Prostate gland (tissue), 2 donors: ENCODE results near the gene CCDC85A.

Experiments
- POLR2A ChIP-seq: fragments of 450-650 bp; IDR thresholded peaks from one replicate; pipeline ENCODE4 v1.6.1; 2016; ENCODE audit warnings: antibody characterized with exemption, mild to moderate bottlenecking
- POLR2AphosphoS5 ChIP-seq: sonication (generic); formaldehyde crosslinking; IDR thresholded peaks from one replicate; pipeline ENCODE4 v1.6.1; 2017; ENCODE audit warnings: antibody characterized with exemption
- TF ChIP-seq, protein P1 (sequence below), 4 experiments: fragments of 200-600 bp in 2 of 4; fragments of 450-650 bp in 2 of 4; sonication (generic) in 2 of 4; IDR thresholded peaks; 1 replicate in 3 of 4; 2 replicates in 1 of 4; pipeline ENCODE4 v1.5.1; 2016 to 2019; ENCODE audit warnings: antibody characterized with exemption in 4 of 4, mild to moderate bottlenecking in 2 of 4, moderate library complexity in 2 of 4

DNA sequence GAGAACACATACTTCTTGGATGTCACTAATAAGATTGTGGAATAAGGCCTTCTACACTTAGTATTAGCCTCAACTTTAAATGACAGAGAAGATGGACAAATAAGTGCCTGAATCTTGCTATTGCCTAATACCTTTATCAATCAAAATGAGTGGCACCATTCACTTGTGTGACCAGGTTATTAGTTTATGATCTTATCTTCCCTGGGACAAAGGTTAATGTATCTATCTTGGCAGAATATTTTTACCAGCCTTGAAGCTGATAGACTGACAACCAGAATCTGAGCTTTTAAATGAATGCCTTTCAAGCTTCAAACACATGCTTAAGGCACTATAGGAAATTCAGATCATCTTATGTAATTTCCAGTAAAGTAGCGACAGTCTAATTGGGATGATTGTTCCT, 202.9 kb downstream of the CCDC85A start:
- TF ChIP-seq POLR2A (no peak), POLR2AphosphoS5 (no peak)
- TF ChIP-seq, protein P1, sequence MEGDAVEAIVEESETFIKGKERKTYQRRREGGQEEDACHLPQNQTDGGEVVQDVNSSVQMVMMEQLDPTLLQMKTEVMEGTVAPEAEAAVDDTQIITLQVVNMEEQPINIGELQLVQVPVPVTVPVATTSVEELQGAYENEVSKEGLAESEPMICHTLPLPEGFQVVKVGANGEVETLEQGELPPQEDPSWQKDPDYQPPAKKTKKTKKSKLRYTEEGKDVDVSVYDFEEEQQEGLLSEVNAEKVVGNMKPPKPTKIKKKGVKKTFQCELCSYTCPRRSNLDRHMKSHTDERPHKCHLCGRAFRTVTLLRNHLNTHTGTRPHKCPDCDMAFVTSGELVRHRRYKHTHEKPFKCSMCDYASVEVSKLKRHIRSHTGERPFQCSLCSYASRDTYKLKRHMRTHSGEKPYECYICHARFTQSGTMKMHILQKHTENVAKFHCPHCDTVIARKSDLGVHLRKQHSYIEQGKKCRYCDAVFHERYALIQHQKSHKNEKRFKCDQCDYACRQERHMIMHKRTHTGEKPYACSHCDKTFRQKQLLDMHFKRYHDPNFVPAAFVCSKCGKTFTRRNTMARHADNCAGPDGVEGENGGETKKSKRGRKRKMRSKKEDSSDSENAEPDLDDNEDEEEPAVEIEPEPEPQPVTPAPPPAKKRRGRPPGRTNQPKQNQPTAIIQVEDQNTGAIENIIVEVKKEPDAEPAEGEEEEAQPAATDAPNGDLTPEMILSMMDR (IDR thresholded peaks at IDR 0.05) = no peak
